GM21717 (cell line): ENCODE results near the gene GPX7.

Source experiments
- ATAC-seq: cut with Tn5 transposase; IDR thresholded peaks from one replicate; pipeline ENCODE4 v1.9.1; 2021; ENCODE audit warnings: mild to moderate bottlenecking, moderate library complexity; ENCODE audit not compliant: unreplicated experiment

The GPX7 gene

DNA sequence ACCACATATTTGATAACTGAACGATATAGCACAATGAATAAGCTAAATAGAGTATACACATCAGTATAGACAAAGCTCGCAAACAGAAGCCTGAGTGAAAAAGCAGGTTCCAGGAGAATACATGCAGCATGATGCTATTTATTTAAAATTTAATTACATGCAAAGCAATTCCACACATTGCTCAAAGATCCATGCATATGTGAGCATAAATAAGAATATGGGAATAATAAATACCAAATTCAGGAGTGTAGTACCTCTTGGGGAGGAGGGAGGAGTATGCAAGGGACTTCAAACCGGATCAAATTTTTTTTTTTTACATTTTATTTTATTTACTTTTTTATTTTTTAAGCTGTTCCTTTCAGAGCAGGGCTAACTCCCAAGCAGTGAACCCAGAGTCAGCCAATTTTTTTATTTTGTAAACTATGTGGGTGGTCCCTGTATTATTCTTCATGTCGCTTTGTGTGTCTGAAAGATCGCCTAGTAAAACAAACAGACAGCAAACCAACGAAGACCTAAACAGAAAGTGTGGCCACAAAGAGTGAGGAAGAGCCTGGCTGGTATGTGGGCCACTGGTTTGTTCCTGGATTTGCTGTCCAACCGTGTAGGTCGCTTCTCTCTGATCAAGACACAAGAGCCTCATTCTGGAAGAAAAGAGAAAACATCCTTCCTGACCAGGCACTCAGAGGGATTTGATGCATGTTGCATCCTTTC is 26.6 kb downstream of the GPX7 start:
- ATAC-seq: no peak

DNA sequence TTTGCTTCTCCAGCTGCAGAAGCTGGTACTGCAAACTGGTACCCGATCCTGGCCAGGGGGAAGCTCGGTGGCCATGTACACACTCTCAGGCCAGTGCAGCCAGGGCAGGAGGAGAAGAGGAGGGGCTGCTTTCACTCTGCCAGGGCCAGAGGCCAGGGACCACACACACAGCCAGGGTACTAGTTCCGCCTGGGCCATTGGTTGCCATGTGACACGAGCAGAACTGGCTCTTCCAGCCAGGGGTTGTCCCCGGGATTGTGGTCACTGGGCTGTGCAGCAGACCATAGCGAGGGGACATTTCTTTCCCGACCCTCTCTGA is 27.1 kb downstream of the GPX7 start:
- no peak for ATAC-seq

DNA sequence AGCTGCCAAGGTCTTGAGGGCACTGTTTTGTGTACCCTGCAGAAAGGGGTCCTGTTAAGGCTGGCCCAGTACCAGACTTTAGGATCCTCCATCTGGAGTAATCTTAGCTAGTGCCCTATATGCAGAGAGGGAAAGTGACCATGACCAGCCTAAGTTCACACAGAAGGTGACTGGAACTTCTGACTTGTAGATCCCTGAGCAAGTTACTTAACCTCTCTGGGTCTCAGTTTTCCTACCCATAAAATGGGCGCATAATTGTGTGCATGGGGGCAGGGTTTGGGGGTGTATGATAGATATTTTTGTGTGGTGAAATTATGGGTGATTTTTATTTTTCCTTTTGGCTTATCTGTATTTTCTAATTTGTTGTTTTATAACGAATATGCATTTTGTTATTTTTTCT is 27.5 kb downstream of the GPX7 start:
- no peak for ATAC-seq

DNA sequence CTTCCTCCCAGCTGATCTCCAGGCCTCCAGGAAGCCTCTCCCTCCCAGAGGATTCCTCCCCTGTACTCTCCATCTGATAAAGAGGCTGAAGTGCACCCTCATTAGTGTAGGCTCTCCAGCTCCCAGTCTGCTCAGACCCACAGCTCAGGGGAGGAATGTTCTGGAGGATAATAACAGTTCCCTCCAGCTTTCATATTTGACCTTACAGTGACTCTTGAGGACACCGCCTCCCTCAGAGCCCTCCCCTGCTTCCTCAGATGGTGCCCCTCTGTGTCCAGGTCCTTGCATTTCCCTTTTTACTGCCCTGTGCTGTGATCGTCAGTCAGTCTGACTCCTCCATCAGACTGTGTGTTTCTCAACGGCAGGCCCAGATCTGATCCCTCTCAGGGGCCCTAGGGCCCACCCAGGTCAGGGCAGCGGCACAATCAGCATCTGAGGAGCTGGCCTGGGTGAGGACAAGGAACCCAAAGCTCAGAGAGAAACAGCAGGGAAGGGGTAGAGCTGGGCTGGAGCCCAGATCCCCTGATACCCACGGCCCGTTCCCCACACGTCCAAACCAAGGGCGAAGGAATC is 29.7 kb downstream of the GPX7 start:
- no peak for ATAC-seq

DNA sequence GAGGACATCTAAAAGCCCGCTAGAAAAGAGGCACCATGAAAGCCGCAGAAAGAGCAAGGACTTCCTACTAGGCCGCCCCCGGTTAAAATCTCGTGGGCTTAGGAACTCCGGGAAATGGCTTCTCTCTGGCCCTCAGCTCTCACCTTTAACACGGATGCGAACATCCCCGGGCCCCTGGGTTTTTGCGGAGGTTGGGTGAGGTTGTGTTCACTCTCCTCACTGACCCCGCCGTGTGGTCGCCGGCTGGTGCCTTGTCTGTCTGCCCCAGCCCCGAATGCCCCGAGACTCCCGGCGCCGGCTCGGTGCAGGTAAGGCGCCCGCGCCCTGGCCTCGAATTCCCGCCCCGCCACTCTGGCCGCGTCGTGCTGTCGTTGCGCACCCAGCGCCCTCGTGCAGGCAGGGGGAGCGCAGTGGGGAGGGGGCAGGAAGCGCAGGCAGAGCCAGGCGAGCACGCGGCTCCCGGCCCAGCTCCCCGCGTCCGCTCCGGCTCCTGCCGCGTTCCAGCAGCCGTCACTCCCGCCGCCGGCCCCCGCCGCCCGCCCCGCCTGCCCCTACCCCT is 30.6 kb downstream of the GPX7 start, which contains the start of gene SHISAL2A:
SHISAL2A (plus strand) TSS at position 437 of the 559 bp plus-strand sequence. CDS start 326 bp downstream, outside the sequence.
- ATAC-seq: no peak

DNA sequence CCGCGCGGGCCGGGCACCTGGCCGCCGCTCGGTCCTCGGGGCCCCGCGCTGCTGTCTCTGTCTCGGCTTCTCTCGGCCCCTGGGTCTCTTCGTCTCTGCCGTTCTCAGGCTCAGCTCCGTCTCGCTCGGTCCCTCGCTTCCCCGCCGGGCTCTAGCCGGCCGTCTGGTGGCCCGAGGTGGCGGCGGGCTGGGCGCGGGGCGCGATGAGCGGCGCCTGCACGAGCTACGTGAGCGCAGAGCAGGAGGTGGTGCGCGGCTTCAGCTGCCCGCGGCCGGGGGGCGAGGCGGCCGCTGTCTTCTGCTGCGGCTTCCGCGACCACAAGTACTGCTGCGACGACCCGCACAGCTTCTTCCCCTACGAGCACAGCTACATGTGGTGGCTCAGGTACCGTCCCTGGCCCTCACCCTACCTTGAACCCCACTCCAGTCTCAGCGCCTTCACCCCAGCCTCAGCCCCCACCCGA is 31.2 kb downstream of the GPX7 start:
- no peak for ATAC-seq

DNA sequence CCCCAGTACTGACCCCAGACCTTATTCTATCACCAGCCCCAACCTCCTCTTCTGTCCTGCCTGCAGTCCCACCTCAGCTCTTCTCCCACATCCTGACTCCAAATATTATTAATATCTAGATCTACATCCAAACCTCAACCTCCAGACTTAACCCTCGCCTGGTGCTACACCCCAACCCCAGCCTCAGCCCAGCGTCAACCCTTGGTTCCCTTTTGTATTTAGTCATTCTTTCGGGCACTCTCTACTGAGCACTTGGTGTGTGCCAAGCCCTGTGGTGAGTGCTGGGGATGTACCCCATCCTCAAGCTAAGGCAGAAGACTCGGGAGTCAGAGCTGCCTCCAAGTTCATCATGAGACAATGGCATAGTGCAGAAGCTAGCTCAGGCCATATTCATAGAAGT is 31.9 kb downstream of the GPX7 start:
- ATAC-seq: no peak

DNA sequence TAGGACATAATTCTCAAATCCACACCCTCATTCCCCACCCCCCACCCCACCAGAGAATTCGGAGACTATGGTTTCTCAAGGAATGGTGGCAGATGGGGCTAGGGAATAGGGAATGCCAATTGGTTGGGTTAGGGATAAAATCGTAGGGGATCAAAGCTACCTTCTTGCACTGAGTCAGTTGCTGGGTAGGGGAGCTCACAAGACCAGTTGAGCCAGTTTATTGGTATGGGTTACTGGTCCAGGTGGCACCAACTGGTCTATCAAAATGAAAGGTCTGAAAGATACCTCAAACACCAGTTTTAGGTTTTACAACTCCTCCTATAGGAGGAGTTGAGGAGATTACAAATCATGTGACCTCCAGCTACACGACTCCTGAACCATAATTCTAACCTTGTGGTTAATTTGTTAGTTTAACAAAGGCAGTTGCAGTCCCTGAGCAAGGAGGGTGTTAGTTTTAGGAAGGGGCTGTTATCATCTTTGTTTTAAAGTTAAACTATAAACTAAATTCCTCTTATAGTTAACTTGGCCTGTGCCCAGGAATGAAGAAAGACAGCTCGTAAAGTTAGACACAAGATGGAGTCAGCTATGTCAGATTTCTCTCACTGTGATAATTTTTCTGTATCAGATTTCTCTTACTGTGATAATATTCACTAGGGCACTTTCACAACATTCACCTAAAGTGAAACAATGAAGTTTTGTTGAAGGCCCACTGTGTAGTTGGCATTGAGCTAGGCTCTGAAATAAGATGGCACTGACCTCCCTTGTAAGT is 33.3 kb downstream of the GPX7 start:
- ATAC-seq: no peak

DNA sequence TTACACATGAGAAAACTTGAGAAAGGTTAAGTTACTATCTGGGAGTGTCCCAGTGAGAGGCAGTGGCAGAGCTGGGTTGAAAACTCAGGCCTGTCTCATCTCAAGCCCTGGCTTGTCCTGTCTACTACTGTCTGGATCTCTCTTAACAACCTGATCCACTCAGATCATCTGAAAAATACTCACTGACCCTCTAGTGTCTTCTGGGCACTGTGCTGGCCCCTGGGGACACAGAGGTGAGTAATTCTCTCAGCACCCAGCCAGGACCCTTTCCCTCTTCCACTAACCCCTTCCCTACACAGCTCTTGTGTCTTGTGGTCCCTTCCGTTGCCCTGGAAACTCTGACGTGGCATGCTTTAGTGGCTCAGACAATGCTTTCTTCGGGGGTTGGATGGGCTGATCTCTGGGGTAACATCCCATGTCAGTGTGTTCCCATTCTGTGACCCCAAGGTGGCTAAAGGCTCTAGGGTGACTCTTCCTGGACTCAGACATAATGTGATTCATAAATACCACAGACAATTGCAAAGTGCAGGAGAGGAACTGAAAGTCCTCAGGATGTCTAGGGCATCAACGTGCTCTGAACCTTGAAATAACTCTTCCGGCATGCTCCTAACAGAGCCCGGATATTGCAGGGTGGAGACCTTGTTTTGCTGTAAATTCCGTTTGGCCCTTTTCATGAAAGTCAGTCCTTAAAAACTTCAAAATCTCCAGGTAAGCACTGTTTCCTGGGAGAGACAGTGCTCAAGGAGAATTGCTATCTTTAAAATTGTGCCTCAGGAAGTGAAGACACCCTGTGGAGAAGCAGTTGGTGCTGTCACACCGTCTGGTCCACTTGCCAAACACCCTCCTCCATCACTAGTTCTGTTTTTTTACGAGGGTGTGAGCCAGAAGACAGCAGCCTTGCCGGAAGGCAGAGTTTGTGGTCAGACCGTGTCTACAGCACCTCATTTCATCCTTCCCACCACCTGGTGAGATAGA is 34.8 kb downstream of the GPX7 start:
- peak; percentile 77 for ATAC-seq

DNA sequence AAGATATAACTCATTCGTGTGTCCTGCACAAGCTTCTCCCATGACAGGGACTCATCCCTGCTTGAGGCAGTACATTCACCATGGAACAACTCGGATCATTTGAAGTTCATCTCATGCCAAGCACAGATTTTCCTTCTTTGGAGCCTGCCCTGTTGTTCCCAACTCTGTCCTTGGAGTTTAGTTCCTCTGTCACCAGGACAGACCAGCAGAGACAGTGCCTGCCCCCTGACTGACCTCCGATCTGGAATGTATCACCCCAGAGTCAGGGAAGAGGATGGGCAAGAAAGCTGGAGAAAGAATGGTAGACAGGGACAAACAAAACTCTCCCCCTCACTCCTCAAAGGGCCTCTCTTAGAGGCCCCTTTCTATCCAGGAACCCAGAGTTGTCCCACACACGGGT is 35.8 kb downstream of the GPX7 start:
- no peak for ATAC-seq

DNA sequence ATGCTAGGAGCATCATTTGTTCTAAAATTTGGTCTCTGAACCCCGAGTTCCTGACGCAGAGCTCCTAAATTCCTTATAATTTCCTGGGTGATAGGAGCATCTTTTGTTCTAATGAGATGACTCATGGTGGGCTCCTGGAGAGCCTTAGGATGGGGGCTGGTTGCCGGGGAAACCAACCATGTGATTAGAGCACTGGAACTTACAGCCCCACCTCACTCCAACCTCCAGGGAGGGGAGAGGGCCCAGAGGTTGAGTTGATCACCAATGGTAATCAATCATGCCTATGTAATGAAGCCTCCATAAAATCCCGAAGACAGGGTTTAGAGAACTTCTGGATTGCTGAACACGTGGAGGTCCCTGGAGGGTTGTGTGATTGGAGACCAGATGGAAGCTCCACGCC is 38.5 kb downstream of the GPX7 start:
- ATAC-seq: no peak

DNA sequence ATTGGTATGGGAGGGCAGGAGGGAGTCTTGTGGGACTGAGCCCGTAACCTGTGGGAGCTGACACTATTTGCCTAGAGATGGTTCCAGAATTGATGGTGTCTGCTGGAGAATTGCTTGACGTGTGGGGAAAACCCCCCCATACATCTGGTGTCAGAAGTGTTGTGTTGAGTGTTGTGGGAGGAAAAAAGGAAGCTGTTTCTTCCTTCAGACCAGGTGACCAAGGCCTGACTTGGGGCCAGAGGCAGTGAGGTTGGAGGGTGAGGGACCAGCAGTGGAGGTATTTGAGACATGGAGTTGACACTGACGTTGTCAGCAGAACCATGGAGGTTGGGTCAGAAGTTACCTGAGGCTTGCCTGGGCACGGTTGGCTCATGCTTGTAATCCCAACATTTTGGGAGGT is 39.1 kb downstream of the GPX7 start:
- no peak for ATAC-seq

DNA sequence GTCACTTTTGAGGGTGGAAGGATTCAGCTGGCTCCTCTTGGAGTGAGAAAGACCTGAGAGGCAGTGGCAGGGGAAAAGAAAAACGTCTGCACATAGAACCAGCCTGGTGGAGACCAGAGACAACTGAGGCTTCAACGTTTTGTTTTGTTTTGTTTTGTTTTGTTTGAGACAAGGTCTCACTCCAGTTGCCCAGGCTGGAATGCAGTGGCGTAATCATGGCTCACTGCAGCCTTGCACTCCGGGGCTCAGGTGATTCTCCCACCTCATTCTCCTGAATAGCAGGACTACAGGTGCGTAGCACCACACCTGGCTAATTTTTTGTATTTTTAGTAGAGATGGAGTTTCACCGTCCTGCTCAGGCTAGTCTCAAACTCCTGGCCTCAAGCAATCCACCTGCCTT is 43.1 kb downstream of the GPX7 start:
- ATAC-seq: no peak

DNA sequence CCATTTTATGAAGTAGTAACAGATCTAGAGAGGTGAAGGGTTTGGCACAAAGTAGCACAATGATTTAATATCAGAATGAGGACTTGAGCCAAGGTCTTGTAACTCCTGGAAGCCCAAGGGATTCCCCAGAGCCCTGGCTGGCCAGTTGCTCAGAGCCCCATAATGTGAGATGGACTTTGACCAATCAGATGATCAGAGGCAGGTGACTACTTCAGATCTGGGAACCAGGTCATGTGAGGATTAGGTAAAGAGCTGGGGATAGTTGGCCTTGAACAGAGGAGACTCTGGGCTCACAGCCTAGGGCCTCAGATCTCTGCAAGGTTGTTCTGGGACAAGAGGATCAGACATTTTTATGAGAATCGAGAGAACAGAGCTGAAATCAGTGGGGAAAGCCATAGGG is 49.7 kb downstream of the GPX7 start:
- ATAC-seq: no peak

DNA sequence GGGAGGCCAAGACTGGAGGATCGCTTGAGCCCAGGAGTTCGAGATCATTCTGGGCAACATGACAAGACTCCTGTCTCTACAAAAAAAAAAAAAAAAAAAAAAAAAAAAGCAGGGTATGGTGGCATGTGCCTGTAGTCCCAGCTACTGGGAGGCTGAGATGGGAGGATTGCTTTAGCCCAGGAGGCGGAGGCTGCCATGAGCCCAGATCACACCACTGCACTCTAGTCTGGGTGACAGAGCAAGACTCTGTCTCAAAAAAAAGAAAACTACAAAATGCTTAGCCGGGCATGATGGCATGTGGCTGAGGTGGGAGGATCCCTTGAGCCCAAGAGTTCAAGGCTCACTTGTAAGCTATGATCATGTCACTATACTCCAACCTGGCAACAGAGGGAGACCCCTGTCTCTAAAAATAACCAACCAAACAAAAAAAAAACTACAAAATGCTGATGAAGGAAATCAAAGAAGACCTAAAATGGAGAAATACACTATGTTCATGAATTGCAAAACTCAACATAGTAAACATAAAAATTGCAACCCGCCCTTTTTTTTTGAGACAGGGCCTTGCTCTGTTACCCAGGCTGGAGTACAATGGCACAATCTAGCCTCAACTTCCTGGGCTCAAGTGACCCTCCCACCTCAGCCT is 51.2 kb downstream of the GPX7 start:
- no peak for ATAC-seq

DNA sequence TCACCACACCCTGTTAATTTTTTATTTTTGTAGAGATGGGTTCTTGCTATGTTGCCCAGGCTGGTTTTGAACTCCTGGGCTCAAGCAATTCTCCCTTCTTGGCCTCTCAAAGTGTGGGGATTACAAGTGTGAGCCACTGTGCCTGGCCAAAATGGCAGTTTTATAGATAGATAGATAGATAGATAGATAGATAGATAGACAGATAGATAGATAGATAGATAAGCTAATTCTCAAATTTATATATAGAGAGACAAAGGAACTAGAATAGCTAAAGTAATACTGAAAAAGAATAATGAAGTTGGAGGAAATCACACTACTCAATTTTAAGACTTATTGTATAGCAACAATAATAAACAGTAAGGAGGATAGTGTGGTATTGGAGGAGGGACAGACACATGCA is 51.9 kb downstream of the GPX7 start:
- no peak for ATAC-seq

DNA sequence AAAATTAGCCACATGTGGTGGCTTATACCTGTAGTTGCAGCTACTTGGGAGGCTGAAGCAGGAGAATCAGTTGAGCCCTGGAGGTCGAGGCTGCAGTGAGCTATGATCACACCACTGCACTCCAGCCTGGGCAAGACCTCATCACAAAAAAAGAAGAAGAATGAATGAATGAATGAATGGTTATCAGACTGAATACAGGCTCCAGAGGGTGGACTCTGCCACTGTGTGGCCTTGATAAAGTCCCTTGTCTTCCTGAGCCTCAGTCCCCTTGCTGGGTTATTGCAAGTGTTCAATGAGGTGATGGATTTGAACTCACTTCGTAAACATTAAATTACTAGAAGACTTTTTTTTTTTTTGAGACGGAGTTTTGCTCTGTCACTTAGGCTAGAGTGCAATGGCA is 55.5 kb downstream of the GPX7 start:
- ATAC-seq: no peak
